ENCODE data around the gene U2AF1L4.

U2AF1L4 gene, protein sequence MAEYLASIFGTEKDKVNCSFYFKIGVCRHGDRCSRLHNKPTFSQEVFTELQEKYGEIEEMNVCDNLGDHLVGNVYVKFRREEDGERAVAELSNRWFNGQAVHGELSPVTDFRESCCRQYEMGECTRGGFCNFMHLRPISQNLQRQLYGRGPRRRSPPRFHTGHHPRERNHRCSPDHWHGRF

DNA sequence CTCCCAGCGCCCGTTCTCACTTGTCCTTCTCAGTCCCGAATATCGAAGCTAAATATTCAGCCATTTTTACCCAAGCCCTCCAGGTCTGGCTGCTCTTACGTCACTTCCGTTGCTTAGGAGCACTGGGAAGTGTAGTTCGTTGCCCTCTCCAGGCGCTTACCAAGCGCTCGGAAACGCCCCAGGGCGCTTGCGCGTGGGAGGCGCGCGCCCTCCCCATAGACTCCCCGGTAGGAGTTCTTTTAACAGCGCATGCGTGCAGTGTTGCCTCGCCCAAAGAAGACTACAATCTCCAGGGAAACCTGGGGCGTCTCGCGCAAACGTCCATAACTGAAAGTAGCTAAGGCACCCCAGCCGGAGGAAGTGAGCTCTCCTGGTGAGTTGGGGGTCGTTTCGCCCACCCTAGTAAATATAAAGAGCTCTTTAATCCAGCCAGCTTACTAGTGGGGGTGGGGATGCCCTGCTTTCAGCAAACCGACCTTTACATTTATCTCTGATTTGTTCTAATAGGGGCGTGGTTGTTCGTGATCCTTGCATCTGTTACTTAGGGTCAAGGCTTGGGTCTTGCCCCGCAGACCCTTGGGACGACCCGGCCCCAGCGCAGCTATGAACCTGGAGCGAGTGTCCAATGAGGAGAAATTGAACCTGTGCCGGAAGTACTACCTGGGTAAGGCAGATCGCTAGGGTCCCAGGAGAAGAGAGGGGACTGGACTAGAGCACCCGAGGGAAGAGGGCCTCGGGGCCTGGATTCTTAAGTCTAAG lies at the start of gene U2AF1L4, which contains the start of gene PSENEN:
Gene U2AF1L4, minus strand, starts transcription at position 91 of the 759 bp plus-strand sequence. Its CDS starts 27 bp downstream, at position 64.
Gene PSENEN, plus strand, starts transcription at position 324 of the 759 bp plus-strand sequence. Its CDS starts 280 bp downstream, at position 604.
- peak; percentile 46 for TF ChIP-seq POLR2A (IDR thresholded peaks at IDR 0.05; ENCODE audit: low read length)
- TF ChIP-seq GATA1 (IDR thresholded peaks at IDR 0.05; ENCODE audit: low read depth, low read length): no peak
- peak; percentile 99 to 100 for DNase-seq

GRCh38 chr19:35793381-35794165 lies 48.4 kb upstream of the U2AF1L4 start:
- no peak for DNase-seq
- TF ChIP-seq GATA1 (IDR thresholded peaks at IDR 0.05; ENCODE audit: low read depth, low read length): no peak
- no peak for TF ChIP-seq POLR2A (IDR thresholded peaks at IDR 0.05; ENCODE audit: low read length)

- DNase-seq: no peak
- TF ChIP-seq GATA1 (IDR thresholded peaks at IDR 0.05; ENCODE audit: low read depth, low read length) (no peak), POLR2A (IDR thresholded peaks at IDR 0.05; ENCODE audit: low read length) (no peak)
These were observed 47.7 kb upstream of the U2AF1L4 start for GRCh38 chr19:35792888-35793287.

DNA sequence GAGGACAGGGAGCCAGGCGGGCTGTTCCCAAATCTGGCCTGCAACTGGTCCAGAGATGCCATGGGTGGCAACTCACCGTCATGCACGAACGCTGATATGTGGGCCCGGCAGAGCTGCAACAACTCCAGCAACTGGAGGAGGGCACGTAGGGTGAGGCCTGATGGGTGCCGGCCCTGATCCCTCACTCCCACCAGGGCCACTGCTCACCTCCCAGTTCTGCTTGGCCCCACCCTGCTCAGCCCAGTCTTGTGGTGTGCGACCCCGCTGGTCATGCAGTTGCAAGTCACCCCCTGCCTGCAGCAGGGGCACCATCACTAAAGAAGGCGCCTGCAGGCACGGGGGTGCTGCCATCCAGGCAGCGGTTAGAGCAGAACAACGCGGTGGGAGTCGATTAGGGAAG lies 47.1 kb upstream of the U2AF1L4 start:
- TF ChIP-seq POLR2A (IDR thresholded peaks at IDR 0.05; ENCODE audit: low read length) (no peak), GATA1 (IDR thresholded peaks at IDR 0.05; ENCODE audit: low read depth, low read length) (no peak)
- DNase-seq: no peak

DNA sequence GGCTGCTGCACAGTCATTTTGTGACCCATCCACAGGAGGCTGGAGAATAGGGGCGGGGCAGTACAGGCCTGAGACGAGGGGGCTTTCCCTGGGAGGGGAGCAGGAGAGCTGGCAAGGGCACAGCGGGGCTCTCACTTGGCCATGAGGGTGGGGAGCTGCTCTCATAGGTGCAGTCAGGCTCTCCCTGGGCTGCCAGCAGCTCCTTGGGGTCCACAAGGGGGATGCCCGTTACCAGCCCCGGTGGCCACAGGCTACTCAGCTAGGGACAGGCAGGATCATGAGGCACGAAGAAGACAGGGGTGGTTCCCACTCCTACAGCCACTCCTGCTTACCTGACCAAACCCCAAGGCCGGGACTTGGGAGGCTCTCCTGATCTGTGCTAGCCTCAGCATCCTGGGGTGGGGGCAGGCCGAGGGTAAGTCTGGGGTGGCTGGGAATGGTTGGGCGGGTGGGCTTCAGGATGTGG lies 46.6 kb upstream of the U2AF1L4 start:
- no peak for DNase-seq

DNA sequence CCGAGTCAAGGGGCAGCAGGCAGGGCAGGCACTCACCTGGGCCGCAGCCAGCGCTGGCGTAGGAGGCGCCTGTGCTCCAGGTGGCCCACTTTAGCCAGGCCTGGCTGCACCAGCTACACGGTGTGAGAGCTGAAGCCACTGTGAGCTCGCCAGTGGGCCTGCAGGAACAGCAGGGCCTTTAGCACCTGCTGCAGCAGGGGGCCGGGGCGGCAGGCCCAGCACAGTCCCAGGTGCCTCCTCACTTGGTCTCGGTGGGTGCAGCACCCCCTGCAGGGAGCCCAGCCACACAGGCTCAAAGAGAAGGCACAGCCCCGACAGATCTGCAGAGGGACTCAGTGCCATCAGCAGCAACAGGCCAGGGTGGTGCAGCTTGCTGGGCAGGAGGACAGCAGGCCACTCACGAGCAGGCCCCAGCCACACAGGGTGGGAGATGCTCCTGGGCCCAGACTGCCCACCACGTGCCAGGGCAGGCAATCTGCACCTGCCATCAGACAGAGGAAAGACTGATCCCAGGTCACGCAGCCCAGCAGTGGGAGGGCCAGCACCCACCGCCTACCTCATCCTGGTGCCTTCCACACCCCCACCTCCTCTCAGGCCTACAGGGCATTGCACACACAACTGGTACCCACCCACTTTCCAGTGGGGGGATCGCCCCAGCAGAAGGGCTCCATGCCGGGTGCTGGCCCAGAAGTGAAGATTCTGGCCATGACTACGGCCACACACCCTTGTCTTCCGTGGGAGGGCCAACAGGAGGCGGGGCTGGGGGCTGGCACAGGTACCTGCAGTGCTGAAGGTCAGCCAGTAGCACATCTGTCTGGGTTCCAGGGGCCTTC lies 46.0 kb upstream of the U2AF1L4 start:
- TF ChIP-seq POLR2A (IDR thresholded peaks at IDR 0.05; ENCODE audit: low read length) (no peak), GATA1 (IDR thresholded peaks at IDR 0.05; ENCODE audit: low read depth, low read length) (no peak)
- DNase-seq: no peak

More for the DNA sequence above, 46.6 kb upstream of the U2AF1L4 start:
- no peak for TF ChIP-seq POLR2A (IDR thresholded peaks at IDR 0.05; ENCODE audit: low read length)
- TF ChIP-seq GATA1 (IDR thresholded peaks at IDR 0.05; ENCODE audit: low read depth, low read length): no peak

- no peak for DNase-seq
- no peak for TF ChIP-seq POLR2A (IDR thresholded peaks at IDR 0.05; ENCODE audit: low read length)
- TF ChIP-seq GATA1 (IDR thresholded peaks at IDR 0.05; ENCODE audit: low read depth, low read length): no peak
These were observed 45.0 kb upstream of the U2AF1L4 start for GRCh38 chr19:35789978-35790944.

- TF ChIP-seq GATA1 (IDR thresholded peaks at IDR 0.05; ENCODE audit: low read depth, low read length): no peak
- no peak for TF ChIP-seq POLR2A (IDR thresholded peaks at IDR 0.05; ENCODE audit: low read length)
- no peak for DNase-seq
These were observed 44.2 kb upstream of the U2AF1L4 start for GRCh38 chr19:35789195-35789977.

DNA sequence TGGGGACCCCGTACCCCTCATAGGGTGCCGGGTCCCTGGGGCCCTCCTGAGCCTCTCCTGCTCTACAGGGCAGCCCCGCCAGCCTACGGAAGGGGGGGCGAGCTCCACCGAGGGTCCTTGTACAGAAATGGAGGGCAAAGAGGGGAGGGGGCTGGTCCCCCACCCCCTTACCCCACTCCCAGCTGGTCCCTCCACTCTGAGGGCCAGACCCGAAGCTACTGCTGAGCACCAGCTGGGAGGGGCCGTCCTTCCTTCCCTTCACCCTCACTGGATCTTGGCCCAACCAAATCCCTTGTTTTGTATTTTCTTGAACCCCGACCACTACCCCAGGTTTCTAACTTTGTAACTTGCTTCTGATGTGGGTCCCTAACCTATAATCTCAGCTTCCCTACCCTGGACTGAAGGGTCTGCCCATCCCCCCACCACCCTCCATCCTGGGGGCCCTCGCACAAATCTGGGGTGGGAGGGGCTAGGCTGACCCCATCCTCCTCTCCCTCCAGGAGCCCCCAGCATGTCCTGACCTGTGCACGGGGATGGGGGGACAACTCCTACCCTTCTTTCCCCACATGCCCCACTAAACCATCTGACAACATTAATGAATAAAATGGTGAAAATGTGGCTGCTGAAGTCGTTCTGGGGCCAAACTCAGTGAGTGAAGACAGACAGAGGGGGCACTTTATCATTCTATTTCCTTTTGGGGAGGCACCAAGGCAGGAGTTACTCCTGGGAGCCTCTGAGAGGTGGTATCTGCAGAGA lies 43.2 kb upstream of the U2AF1L4 start:
- DNase-seq: no peak
- TF ChIP-seq POLR2A (IDR thresholded peaks at IDR 0.05; ENCODE audit: low read length) (no peak), GATA1 (IDR thresholded peaks at IDR 0.05; ENCODE audit: low read depth, low read length) (no peak)

DNA sequence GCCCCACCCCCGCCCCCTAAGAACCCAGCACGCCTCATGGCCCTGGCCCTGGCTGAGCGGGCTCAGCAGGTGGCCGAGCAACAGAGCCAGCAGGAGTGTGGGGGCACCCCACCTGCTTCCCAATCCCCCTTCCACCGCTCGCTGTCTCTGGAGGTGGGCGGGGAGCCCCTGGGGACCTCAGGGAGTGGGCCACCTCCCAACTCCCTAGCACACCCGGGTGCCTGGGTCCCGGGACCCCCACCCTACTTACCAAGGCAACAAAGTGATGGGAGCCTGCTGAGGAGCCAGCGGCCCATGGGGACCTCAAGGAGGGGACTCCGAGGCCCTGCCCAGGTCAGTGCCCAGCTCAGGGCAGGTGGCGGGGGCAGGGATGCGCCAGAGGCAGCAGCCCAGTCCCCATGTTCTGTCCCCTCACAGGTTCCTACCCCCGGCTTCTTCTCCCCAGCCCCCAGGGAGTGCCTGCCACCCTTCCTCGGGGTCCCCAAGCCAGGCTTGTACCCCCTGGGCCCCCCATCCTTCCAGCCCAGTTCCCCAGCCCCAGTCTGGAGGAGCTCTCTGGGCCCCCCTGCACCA lies 42.1 kb upstream of the U2AF1L4 start:
- TF ChIP-seq GATA1 (IDR thresholded peaks at IDR 0.05; ENCODE audit: low read depth, low read length) (no peak), POLR2A (IDR thresholded peaks at IDR 0.05; ENCODE audit: low read length) (no peak)
- DNase-seq: no peak
